Stimulated activated CD8-positive, alpha-beta memory T cell treated with anti-CD3 and anti-CD28 coated beads, Interleukin-7, amount 100 ng/mL, for 4 hours (primary cell): ENCODE results near the gene RAD51D.
"Not testable (repeated sequence)": the region's sequence is repeated elsewhere in the genome, so short reads cannot be mapped to it uniquely, and the experiment has no call there.

Experiments
- DNase-seq, 2 donors: peaks; one replicate each; pipeline ENCODE4 v3.0.0-alpha.2; 2020; ENCODE audit warnings: low read depth in 2 of 2

The RAD51D gene

GRCh38 chr17:35141681-35142466 is 22.2 kb upstream of the RAD51D start, which contains the start of gene NLE1:
TSS of gene NLE1 (minus strand) at chr17:35142303. CDS start at chr17:35142275, 28 bp downstream.
- peak; percentile 71 to 81 for DNase-seq

DNA sequence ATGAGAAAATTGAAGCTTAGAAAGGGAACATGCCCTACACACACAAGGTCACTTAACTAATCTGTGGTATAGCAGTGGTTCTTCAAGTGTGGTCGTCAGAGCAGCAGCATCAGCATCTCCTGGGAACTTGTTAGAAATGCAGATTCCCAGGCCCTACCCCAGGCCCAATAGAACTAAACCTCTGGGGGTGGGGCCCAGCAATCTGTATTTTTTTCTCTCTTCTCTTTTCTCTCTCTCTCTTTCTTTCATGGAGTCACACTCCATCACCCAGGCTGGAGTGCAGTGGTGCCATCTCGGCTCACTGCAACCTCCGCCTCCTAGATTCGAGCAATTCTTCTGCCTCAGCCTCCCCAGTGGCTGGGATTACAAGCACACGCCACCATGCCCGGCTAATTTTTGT is 18.6 kb upstream of the RAD51D start:
- DNase-seq: no peak

DNA sequence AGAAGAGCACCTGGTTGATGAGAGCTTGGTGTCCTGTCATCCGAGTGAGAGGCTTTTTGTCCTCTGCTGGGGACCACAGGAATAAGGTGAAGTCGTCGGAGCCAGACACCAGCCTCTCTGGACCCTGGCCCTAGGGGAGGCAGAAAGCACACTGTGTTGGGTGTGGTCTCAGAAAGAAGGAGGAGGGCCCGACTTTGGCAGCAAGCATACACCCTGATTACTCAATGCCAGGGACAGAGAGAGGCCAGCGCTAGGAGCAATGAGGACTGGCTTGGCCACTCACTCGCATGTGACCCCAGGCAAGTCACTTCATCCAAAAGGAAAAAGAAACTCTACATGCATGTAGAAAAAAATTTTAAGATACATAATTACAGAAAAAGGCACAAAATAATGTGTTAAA is 15.7 kb upstream of the RAD51D start:
- no peak for DNase-seq

DNA sequence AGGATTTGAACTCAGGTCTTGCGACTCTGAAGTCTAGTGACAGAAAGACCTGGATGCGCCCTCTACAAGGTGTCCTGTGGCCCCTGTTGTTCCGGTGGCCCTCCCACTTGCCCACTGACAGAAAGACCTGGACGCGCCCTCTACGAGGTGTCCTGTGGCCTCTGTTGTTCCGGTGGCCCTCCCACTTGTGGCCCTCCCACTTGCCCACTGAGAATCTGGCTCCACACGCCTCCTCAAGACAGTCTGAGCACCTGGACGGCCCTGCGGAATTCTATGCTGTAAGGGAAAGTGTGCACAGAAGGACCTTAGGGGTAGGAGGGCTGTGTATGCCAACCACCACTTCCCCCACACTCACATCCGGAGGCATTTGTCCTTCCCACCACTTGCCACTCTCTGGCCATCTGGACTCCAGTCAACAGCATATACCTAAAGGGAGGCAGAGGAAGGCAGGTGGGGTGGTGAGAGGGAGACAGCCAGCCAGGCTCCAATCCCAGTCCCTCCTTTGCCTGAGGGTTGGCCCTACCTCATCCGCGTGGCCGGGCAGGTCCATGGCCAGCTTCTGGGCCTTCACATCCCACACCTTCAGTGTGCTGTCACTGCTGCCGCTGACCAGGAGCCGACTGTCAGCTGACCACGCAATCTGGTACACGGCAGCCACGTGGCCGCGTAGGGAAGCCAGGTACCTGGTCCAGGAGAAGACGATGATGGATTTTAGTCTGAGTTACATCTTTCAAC is 13.3 kb upstream of the RAD51D start:
- no peak for DNase-seq

GRCh38 chr17:35132099-35132498 is 12.4 kb upstream of the RAD51D start:
- DNase-seq: no peak

- no peak for DNase-seq
Observed at GRCh38 chr17:35130392-35130791, 10.7 kb upstream of the RAD51D start.

DNA sequence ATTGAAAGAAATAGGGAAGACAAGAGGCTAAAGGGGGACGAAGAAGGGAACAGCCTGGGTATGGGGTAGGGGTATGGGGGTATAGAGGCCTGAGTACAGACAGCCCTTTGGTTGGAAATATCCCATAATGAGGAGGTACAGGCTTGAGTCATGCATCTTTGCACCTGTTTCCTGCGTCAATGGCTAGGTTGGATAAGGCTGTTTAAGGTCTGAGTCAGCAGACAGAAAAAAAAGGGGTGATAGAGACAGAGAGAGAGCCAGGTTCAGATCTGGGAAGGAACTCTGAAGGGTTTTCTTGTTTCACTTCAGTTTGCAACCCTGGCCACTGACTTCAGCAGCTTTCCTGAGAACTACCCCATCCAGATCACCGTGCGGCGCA is 10.3 kb upstream of the RAD51D start:
- DNase-seq: no peak

DNA sequence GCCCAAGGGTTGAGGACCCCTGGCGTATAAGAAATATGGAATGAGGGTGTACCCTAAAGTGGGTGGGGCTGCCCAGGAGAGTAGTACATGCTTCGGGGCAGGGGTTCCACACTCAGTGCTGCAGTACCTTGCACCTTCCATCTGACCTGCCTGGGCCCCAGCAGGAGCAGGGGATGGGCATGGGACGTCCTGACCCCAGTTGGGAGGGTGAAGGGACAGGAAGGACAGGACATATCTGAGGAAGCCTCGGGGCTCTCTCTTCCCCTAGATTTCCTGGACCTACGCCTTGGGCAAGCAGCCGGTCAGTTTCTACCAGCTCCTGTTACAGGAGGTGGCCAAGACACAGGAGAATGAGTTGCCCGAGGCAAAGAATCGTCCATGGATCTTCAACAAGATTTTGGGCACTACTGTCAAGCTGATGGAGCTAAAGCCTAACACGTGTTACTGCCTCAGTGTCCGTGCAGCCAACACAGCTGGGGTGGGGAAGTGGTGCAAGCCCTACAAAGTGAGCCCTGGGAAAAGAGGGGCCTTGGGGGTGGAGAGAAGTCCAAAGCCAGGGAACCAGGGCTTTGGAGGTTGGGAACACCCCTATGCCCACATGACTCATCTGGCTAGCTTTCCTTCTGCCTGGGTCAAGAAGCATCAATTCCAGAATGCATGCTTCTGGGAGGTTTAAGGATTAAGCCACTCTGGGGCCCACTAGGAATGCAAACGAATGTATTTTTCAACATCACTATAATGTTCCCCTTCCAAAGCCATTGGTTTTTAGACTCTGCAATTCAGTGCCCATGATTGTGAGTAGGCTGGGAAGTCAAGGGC is 9.7 kb upstream of the RAD51D start:
- DNase-seq: no peak

- no peak for DNase-seq
Observed at GRCh38 chr17:35127751-35128514, 8.3 kb upstream of the RAD51D start.

- DNase-seq: no peak
Observed at GRCh38 chr17:35121315-35121714, 1.7 kb upstream of the RAD51D start, which contains the start of gene FNDC8. TSS of gene FNDC8 (plus strand) at chr17:35121615. CDS start at chr17:35121694, 79 bp downstream.

DNA sequence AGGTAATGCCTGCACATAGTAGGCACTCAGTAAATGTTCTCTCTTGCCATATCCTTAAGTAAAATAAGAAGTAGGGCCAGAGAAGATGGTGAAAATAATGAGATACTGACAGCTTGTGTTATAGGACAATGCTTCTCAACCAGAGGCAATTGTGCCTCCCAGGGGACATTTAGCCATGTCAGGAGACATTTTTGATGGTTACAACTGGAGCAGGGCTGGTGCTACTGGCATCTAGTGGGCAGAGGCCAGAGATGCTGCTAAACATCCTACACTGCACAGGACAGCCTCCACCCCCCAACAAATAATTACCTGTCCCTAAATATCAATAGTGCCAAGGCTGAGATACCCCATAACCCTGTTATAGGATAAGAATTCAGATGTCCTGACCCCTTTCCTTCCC is 1.7 kb downstream of the RAD51D start:
- DNase-seq: no peak

DNA sequence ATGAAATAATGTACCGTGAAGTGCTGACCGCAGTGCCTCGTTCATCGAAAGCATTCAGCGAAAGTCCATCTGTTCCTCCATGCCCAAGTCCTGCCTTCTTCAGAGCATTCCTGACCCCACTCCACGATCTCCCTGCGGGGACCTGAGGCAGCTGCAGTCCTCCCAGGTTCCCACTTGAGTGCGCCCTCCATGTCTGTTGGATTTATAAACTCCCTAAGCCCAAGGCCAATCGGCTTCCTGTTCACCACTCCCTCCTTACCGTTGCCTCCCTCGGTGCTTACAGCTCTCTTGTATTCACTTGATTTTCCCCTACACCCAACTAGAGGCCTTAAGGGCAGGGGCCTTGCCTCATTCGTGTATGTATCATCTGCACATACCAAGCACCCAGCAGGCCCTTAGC is 2.8 kb downstream of the RAD51D start:
- DNase-seq: no peak

- not testable (repeated sequence) for DNase-seq
Observed at GRCh38 chr17:35110791-35111190, 8.9 kb downstream of the RAD51D start.

- DNase-seq: no peak
Observed at GRCh38 chr17:35104844-35105450, 14.7 kb downstream of the RAD51D start.

DNA sequence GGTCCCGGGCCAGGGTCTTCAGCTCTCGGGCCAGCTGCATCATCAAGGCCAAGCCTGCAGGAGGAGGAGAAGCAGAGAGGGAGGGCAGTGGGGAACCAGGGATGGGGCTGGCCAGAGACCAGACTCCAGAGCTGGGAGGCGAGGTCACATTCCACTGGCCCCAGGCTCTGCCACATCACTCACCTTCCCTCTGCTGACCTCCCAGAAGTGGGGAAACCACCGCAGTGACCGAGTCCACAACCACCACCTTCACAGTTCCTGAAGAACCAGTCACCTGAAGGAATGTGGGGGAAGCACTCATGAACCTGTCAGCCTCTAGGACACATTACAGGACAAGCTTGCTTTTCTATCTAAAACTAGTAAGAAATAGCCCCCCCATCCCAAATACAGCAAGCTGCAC is 16.4 kb downstream of the RAD51D start:
- no peak for DNase-seq

- DNase-seq: no peak
Observed at GRCh38 chr17:35101725-35102124, 17.9 kb downstream of the RAD51D start.

DNA sequence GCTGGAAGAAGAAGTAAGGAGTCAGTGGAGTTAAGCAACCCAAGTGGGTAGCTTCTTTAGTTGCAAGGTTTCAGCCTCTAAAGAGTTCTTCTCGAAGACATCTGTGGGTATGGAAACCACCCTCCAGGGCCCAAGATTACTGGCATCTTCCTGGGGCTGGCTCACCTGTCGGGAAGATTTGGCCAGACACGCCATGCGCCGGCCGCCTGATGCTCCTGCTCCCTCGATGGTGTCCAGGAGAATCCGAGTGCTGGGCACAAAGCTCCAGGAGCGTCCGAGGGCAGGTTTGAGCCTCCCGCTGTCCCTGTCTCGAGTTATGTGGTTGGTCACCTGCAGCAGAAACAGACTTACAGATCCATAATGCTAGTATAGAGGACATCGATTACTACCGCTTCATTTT is 18.6 kb downstream of the RAD51D start:
- DNase-seq: no peak

DNA sequence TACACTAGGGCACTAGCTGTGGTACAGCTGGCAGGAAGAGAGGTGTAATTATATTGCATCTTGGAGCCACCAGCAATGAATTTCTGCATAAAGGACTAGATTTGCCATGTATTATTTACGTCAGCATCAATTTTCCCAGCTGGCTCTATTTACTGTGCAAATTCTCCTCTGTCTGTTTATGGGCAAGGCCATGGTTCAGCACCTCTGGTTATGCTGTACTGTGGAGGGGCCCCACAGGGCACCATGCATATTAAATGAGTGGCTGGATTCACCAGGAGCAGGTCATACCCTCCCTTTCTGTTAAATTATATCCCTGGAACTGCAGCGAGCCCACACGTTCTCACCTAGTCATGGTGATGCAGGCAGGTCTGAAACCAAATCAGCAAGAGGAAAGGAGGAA is 19.8 kb downstream of the RAD51D start:
- DNase-seq: no peak

DNA sequence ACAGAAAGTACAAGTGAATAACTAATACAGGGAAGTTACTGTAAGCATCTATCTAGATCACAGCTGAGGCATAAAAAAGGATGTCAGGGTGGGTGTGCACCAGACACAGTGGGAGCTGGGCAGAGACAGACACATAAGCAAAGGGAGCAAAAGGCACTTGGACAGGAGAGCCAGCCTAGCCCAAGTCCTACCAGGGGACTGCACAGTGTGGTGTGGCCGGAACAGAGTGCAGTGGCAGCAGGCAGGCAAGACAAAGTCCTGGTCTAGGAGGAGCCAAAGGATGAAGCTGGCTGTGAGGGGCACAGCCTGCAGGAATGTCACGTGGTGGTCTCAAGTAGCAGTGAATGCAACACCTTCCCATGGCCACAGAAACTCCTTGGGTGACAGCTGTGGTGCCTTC is 21.9 kb downstream of the RAD51D start:
- no peak for DNase-seq

- no peak for DNase-seq
Observed at GRCh38 chr17:35095741-35096140, 23.9 kb downstream of the RAD51D start.

DNA sequence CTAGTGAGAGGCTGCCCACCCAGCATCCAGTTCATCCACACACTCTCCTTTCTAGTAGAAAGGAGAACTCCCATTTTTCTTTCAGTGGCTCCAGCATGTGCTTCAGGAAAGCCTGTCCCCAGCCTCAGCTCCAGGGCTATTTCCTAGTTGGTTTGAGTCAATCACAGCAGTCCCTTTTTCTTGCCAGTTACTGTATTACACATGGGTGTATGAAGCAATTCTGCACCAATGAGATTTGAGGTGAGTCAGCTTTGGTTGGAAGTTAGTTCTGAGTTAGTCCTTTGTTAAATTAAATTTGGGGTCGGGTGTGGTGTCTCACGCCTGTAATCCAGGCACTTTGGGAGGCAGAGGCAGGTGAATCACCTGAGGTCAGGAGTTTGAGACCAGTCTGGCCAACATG is 24.8 kb downstream of the RAD51D start:
- DNase-seq: no peak
